ENCODE results near the gene OLA1. TPM values are rescaled to one million over a fixed set of nuclear protein-coding genes. Genes with fewer than 3 reads are reported as not detected.

Gene OLA1
- total and polyA plus RNA-seq, 9 of the 15 experiments (the other 6 are each of a cell fraction or from before 2014, with no cell fraction given): 208 to 353 (median 225) TPM

GRCh38 chr2:174180165-174180724 is 68.1 kb downstream of the OLA1 start (continued):
- TF ChIP-seq REST (IDR thresholded peaks at IDR 0.05; ENCODE audit: borderline replicate concordance) (peak; percentile 45; the same call in 1 of the 2 replicates), REST (CRISPR knock-in tag; IDR thresholded peaks at IDR 0.05; ENCODE audit: low read depth) (no peak), CBFA2T2 (conservative IDR thresholded peaks at IDR 0.05) (peak; percentile 62; the same call in 1 of the 2 replicates), GATA2 (CRISPR knock-in tag; IDR thresholded peaks at IDR 0.05) (peak; percentile 69), SOX6 (IDR thresholded peaks at IDR 0.05) (peak; percentile 13; the same call in 1 of the 2 replicates), TCF3 (CRISPR knock-in tag; IDR thresholded peaks at IDR 0.05) (peak; percentile 75), ARNT (IDR thresholded peaks at IDR 0.05) (0 out of 4 replicates have a peak, but pooled peaks of 1 of the 2 experiments have one; percentile 30), NFIC (IDR thresholded peaks at IDR 0.05) (peak; percentile 11; the same call in 1 of the 2 replicates), ZNF316 (IDR thresholded peaks at IDR 0.05) (peak; percentile 21; the same call in 1 of the 2 replicates), ZNF764 (CRISPR knock-in tag; IDR thresholded peaks at IDR 0.05; ENCODE audit: low read depth) (0 out of 2 replicates have a peak, but pooled peaks have one; percentile 31), TAL1 (IDR thresholded peaks at IDR 0.05) (peak; percentile 51; the same call in 1 of the 2 replicates), ARID4B (CRISPR knock-in tag; IDR thresholded peaks at IDR 0.05) (no peak), FOSL1 (tag; conservative IDR thresholded peaks at IDR 0.05) (0 out of 2 replicates have a peak, but pooled peaks have one; percentile 27), CBX3 (IDR thresholded peaks at IDR 0.05; ENCODE audit: borderline replicate concordance in 1 of 2, low read length in 2 of 2) (peak in 1 of 2 experiments; percentile 40; a peak in 1 of 3 replicates), NCOR1 (IDR thresholded peaks at IDR 0.05) (peak; percentile 34; the same call in 1 of the 2 replicates)
- TF ChIP-seq, protein P1, sequence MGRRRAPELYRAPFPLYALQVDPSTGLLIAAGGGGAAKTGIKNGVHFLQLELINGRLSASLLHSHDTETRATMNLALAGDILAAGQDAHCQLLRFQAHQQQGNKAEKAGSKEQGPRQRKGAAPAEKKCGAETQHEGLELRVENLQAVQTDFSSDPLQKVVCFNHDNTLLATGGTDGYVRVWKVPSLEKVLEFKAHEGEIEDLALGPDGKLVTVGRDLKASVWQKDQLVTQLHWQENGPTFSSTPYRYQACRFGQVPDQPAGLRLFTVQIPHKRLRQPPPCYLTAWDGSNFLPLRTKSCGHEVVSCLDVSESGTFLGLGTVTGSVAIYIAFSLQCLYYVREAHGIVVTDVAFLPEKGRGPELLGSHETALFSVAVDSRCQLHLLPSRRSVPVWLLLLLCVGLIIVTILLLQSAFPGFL (CRISPR knock-in tag; IDR thresholded peaks at IDR 0.05): no peak

Measured in K562 (cell line).